GM12874 (cell line): ENCODE measurements around the gene CAPRIN2.

Experiments
- TF ChIP-seq, protein P1 (sequence below): IDR thresholded peaks from 2 replicates; pipeline ENCODE4 v1.5.1; 2011; ENCODE audit warnings: low read depth, mild to moderate bottlenecking, control low read depth, low read length, moderate library complexity; ENCODE audit not compliant: insufficient read depth

CAPRIN2 gene

DNA sequence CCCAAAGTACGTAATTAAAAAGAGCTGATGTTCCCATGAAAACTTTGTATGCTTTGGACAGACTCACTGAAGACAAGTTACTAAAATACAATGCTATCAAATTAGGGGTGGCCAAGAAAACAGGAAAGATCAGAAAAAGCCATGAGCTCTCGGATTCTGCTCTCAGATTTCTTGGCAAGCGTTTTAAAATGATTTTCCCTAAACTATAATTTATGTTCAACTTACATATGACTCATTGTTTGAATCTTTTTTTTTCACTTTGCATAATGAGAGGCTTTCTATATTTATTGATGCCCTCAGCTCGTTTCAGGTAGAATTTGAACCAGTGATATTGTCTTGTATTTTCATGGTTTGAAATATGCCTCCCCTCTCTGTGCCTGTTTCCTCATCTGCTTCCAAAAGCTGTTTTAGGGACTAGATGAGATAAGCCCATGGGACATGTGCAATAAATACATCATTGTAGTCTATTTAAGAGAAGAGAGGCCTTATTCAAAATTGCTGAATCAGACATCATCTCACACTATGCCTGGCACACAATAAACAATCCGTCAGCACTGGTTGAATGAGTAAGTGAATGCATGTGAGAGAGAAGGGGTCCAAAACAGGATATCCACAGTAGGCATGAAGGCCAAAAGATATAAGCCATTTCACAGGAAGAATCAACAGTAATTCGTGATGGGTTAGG is 54.4 kb downstream of the CAPRIN2 start:
- TF ChIP-seq, protein P1, sequence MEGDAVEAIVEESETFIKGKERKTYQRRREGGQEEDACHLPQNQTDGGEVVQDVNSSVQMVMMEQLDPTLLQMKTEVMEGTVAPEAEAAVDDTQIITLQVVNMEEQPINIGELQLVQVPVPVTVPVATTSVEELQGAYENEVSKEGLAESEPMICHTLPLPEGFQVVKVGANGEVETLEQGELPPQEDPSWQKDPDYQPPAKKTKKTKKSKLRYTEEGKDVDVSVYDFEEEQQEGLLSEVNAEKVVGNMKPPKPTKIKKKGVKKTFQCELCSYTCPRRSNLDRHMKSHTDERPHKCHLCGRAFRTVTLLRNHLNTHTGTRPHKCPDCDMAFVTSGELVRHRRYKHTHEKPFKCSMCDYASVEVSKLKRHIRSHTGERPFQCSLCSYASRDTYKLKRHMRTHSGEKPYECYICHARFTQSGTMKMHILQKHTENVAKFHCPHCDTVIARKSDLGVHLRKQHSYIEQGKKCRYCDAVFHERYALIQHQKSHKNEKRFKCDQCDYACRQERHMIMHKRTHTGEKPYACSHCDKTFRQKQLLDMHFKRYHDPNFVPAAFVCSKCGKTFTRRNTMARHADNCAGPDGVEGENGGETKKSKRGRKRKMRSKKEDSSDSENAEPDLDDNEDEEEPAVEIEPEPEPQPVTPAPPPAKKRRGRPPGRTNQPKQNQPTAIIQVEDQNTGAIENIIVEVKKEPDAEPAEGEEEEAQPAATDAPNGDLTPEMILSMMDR = no peak

DNA sequence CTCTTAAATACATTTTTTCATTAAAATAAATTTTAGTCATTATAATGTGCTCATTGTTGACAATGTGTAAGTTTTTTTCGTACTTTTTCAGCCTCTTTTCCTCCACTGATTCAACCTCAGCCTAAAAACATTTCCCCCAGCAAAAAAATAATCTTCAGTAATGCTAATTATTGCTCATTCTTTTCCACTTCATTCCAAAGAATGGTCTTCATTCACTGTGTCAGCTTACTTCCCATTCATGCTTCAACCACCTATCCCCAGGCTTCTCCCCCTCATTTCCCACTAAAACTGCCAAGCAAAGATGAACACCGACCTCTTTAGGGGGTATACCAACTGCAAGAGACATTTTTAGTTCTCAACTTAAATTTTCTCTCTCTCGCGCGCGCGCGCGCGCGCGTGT is 56.4 kb downstream of the CAPRIN2 start:
- TF ChIP-seq, protein P1 = no peak

DNA sequence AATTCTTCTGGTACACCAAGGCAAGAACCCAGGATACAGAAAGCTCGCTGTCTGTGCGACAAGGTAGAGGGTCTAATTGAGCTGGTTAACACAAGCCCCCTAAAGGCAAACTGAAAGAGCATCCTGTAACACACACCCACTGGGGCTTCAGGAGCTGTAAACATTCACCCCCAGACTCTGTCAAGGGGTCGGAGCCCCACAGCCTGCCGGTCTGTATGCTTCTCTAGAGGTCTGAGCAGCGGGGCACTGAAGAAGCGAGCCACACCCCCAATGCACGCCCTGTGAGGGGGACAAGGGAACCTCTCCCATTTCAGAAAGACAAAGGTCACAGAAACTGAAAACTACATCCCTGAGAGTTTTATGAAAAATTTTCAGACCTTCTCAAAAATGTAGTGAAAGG is 57.8 kb downstream of the CAPRIN2 start:
- TF ChIP-seq, protein P1 = no peak

DNA sequence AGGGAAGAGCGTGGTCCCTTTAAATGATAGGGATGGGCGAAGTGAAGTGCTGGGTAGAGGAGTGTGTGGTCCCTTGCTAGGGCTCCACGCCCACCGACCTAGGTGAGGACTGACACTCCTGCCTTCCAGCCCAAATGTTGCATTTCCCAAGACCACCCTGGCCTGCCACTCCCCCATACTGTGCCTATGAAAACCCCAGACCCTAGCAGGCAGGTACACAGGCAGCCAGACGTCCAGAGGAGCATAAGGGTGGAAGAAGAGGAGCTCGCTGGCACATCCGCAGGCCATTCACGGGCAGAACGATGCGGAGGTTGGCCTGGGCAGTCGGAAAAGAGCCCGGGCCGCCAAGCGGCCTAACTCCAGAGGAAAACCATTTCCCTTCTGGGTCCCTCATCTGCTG is 58.3 kb downstream of the CAPRIN2 start:
- TF ChIP-seq, protein P1 = no peak

DNA sequence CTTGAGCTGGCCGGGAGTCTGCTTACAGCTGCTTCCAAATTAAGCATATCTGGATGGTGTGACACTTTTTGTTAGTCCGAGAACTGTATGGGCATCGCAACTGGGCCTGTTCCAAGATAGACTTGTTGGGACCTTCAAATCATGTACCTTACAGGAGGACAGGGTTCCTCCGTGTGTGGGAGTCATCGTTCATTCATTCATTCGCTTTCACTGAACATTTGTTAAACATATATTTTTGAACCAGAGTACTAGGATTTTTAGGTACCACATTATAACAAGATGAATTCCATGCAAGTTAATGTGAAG is 58.7 kb downstream of the CAPRIN2 start:
- TF ChIP-seq, protein P1 = no peak

DNA sequence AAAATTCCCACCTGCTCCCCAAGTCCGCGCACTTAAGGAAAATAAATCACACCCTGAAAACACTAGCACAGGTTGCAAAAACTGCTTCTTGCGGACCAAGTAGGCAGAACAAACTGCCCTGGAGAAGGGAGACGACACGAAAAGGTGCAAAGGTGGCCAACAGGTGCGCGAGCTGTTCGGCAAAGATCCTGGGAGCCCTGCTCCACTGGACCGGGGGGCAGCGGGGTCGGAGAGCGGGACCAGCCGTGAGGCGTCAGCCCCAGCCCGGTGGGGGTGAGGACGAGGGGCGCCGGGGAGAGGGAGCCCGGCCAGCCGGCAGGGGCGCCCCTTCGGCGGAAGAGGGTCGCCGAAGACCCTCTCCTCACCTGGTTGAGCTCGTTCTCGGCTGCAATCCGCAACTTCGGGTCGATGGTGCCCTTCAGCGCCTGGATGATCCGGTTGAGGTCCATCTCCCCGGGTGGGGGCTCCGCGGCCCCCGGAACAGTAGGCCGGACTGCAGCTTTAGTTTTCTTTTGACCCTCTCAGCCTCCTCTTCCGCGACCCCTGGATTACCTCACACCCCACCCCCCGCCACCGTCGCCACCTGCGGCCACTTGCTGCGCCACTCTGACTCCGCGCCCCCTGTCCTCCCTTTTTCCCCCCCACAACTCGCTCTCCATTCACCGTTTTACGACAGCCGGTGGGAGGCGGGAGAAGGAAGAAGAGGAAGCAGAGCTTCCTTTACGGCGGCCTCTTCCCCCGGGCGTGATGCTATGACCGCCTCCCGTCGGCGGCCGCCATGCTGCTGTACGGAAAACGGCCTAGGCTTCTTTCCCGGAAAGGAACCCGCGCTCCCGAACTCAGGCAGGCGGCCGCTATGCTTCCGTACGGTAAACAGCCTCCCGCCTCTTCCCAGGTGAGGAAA is 59.3 kb downstream of the CAPRIN2 start, which contains the start of gene IPO8:
TSS of gene IPO8 (minus strand) at position 671 of the 904 bp plus-strand sequence. CDS start at position 449, 222 bp downstream.
- TF ChIP-seq, protein P1 = peak; percentile 67

DNA sequence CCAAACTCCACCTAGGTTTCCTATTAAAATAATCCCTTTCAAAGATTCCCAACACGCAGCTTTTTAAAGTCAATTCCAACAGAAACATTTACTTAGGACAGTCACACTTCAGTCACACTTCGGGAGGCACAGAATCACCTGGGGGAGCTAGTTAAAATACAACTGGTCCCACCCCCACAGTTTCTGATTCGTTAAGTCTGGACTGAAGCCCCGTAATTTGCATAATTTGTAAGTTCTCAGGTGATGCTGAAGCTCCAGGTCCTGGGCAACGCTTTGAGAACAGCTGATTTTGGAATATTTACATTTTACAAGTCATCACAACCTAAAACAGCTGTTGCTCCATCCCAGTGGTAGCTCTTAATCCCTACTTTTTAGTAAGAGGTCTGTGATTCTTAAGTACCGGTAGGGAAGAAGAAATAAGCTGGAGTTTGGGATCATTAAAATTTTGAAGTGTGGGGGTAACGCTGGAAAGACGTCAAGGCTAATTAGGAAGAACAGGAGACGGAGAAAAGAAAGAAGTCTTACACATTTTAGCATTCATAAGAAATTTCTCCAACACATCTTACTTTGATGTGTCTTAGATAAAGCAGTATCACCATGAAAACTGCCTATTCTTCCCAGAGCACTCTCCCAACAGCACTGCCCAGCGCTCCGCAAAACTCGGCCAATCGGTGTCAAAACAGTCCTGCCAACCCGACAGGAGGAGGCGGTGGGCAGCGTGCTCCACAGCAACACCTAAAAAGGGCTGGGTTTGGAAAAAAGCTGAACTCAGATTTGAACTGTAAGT is 60.1 kb downstream of the CAPRIN2 start:
- TF ChIP-seq, protein P1 = no peak
